GM12873 (cell line): ENCODE measurements around the gene ZBTB20.

Experiments
- CTCF ChIP-seq: IDR thresholded peaks from 2 replicates; pipeline ENCODE4 v1.5.1; 2012; ENCODE audit warnings: low read depth, mild to moderate bottlenecking, moderate library complexity, low read length, control low read depth; ENCODE audit not compliant: insufficient read depth; ENCODE audit errors: missing control alignments

The ZBTB20 gene

GRCh38 chr3:114313426-114313825, 833.7 kb downstream of the ZBTB20 start:
- TF ChIP-seq CTCF, result no peak

GRCh38 chr3:114310695-114311094, 836.4 kb downstream of the ZBTB20 start:
- TF ChIP-seq CTCF, result no peak

- no peak for TF ChIP-seq CTCF
These were observed 838.3 kb downstream of the ZBTB20 start for GRCh38 chr3:114308830-114309229.

GRCh38 chr3:114308377-114308776, 838.7 kb downstream of the ZBTB20 start:
- no peak for TF ChIP-seq CTCF

- no peak for TF ChIP-seq CTCF
These were observed 839.3 kb downstream of the ZBTB20 start for GRCh38 chr3:114307832-114308231.

GRCh38 chr3:114307222-114307830, 839.8 kb downstream of the ZBTB20 start:
- no peak for TF ChIP-seq CTCF

- no peak for TF ChIP-seq CTCF
These were observed 847.0 kb downstream of the ZBTB20 start for GRCh38 chr3:114299941-114300624.
